HG03135 (cell line): Measurements from ENCODE around the gene PGP.

ENCODE experiments used
- ATAC-seq: cut with Tn5 transposase; IDR thresholded peaks from one replicate; pipeline ENCODE4 v1.9.1; 2021; ENCODE audit warnings: mild to moderate bottlenecking, moderate library complexity; ENCODE audit not compliant: unreplicated experiment

Gene PGP

DNA sequence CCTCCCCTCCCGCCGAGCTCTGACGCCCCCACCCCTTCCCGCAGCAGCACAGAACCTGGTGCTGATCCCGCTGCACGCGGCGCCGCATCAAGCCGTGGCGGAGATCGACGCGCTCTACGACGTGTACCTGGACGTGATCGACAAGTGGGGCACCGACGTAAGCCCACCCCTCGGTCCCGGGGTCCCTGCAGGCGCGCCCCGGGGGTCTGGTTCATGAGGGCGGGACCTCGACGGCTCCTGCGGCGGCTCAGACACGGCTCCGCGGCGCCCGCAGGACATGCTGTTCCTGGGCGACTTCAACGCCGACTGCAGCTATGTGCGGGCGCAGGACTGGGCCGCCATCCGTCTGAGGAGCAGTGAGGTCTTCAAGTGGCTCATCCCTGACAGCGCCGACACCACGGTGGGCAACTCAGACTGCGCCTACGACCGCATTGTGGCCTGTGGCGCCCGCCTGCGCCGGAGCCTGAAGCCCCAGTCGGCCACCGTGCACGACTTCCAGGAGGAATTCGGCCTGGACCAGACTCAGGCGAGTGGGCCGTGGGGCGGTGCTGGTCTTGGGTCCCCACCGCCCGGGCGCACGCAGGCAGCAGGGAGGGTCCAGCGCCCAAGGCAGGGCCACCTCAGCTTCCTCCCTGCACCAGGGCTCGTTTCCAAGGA is 23.0 kb upstream of the PGP start:
- ATAC-seq: no peak

DNA sequence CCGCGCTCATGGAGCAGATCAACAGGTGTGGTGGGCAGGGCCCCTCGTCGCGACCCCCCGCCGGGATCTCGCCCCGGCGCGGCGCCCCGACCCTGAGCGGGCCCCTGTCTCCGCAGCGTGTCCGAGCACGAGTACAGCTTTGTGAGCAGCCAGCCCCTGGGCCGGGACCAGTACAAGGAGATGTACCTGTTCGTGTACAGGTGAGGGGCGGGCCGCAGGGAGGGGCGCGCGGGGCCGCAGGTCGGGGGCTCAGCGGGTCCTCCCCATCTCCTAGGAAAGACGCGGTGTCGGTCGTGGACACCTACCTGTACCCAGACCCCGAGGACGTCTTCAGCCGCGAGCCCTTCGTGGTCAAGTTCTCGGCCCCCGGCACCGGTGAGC is 22.5 kb upstream of the PGP start:
- ATAC-seq: no peak

DNA sequence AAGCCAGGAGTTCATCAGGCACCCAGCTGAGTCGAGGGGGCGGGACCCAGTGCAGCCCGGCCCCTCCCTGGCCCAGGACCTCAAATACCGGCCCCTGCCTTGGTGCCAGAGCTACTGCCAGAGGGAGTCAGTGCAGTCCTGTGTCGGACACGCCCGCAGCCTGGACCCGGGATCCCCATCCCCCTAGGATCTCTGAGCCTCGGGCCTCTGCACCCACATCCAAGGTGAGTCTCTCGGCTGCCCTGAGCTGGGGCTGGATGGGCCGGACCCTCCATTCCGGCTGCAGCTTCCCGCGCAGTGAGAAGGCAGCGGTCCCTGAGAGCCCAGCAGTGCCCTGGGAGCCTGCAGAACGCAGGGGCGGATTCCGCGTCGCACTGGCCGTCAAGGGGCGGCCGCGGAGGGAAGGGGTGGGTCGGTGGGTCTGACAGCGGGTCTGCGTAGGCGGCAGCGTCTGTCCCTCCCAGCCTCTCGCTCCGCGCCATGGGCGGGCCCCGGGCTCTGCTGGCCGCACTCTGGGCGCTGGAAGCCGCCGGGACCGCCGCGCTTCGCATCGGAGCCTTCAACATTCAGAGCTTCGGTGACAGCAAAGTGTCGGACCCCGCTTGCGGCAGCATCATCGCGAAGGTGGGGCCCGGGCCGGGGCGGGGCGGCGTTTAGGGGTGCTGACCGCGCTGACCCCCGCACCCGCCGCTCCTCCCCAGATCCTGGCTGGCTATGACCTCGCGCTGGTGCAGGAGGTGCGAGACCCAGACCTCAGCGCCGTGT is 21.9 kb upstream of the PGP start, which contains the start of gene DNASE1L2:
Gene DNASE1L2, plus strand, starts transcription at position 108 of the 765 bp plus-strand sequence. Its CDS starts 373 bp downstream, at position 481.
- ATAC-seq: no peak

DNA sequence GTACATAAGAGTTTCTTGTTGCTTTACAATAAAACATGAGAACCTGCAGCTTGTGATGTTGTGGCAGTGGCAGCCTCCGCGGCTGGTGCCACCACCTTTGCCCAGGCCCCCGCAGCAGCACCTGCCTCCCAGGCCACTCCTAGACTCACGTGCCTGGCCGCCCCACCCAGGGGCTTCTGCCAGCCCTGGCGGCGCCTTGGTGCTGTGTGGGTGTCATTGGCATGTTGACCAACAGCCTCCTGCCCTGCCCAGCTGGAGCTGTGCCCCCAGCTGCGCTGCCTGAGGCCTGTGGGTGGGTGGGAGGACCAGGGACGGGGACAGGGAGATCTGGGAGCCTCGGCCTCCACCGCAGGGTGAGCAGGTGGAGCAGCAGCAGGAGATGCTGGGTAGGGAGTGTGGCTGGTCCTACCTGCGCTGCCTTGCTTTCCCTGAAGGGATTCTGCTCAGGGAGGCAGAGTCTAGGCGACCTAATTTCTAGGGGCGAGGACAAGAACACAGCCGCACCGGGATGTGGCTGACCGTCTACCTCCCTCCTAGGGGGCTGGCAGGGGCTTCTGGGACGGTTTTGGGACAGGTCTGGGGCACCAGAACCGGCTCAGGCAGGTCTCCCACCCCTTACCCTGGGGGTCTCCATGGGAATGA is 21.2 kb upstream of the PGP start:
- ATAC-seq: no peak

DNA sequence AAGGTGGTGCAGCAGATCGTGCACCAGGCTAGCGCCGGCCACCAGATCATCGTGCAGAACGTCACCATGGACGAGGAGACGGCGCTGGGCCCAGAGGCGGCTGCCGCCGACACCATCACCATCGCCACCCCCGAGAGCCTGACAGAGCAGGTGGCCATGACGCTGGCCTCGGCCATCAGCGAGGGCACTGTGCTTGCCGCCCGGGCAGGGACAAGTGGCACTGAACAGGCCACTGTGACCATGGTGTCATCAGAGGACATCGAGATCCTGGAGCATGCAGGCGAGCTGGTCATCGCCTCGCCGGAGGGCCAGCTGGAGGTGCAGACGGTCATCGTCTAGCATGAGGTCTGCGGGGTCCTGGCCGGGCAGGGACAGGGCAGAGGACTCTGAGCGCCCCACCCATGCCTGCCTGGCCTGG is 20.6 kb upstream of the PGP start:
- ATAC-seq: no peak

DNA sequence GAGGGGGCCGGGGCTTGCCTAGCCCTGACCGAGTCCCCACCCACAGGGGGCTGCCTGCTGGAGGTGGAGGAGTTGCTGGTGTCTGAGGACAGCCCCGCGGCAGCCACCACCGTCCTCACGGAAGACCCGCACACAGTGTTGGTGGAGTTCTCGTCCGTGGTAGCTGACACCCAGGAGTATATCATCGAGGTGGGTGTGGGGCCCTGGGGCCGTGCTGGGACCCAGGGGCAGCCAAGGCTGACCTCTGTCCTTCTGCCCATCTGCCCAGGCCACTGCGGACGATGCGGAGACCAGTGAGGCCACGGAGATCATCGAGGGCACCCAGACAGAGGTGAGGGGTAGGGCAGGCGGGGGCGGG is 20.2 kb upstream of the PGP start:
- no peak for ATAC-seq

DNA sequence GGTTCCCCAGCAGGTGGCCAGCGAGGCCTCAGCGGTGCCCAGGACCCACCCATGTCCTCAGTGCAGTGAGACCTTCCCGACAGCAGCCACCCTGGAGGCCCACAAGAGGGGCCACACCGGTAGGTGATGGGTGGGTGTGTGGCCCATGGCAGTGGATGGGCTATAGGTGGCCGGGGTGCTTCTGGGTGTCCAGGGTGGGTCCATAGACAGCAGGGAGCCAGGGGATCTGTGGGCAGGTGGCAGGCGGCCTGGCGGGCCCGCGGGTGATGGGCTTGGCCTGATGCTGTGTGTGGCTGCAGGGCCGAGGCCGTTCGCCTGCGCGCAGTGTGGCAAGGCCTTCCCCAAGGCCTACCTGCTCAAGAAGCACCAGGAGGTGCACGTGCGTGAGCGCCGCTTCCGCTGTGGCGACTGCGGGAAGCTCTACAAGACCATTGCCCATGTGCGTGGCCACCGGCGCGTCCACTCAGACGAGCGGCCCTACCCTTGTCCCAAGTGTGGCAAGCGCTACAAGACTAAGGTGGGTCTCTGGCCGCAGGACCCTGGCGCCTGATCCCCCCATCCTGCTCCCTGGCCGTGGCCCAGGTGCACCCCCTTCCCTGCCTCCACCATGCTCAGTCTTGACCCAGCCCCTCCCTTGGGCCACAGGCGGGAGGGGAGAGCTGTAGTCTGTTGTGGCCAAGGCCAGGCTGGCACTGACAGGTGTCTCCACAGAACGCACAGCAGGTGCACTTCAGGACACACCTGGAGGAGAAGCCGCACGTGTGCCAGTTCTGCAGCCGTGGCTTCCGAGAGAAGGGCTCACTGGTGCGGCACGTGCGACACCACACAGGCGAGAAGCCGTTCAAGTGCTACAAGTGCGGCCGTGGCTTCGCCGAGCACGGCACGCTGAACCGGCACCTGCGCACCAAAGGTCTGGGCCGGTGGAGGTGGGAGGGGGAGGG is 19.5 kb upstream of the PGP start:
- no peak for ATAC-seq

DNA sequence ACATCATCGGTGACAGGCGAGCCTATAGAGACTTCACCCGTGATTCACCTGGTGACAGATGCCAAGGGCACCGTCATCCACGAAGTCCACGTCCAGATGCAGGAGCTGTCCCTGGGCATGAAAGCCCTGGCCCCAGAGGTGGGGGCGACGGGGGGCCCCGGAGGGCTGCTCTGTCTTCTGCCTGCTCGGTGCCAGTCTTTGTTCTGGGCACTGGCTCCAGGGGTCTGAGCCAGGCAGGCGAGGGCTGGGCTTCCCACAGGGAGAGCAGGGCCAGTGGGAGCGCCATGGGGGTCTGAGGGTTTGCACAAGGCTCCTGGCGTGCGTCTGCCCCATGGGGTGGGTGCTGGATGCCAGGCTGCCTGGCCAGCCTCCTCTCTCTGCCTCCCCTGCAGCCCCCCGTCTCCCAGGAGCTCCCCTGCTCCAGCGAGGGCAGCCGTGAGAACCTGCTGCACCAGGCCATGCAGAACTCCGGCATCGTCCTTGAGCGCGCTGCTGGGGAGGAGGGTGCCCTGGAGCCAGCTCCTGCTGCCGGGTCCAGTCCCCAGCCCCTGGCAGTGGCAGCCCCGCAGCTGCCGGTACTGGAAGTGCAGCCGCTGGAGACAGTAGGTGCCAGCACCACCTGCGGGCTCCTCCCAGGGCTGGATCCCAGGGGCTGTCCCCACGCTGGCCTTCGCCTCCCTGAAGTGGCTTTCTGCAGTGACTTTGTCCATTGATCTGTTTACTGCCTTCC is 18.6 kb upstream of the PGP start:
- no peak for ATAC-seq

DNA sequence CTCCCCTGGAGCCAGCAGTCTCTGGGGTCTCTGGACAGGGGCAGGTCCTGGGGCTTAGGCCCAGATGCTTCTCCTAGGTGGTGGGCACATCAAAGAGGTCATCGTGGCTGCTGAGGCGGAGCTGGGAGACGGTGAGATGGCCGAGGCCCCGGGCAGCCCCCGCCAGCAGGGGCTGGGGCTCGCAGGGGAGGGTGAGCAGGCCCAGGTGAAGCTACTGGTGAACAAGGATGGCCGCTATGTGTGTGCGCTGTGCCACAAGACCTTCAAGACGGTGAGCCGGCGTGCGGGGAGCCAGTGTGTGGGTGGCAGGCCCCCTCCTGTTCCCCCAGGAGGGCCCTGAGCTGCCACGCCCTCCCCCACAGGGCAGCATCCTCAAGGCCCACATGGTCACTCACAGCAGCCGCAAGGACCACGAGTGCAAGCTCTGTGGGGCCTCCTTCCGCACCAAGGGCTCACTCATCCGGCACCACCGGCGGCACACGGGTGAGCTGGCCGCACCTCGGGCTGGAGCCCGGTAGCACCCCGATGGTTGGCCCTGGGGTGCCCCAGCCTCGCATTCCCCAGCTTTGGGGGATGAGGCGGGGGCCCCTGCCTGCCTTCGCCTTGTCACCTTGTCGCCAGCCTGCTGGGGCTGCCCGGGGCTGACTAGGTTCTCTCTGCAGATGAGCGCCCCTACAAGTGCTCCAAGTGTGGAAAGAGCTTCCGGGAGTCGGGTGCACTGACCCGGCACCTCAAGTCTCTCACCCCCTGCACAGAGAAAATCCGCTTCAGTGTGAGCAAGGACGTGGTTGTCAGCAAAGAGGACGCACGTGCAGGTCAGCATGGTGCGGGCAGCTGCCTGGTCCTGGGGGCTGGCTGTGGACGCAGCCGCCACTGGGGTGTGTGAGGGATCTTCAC is 17.7 kb upstream of the PGP start:
- ATAC-seq: no peak

DNA sequence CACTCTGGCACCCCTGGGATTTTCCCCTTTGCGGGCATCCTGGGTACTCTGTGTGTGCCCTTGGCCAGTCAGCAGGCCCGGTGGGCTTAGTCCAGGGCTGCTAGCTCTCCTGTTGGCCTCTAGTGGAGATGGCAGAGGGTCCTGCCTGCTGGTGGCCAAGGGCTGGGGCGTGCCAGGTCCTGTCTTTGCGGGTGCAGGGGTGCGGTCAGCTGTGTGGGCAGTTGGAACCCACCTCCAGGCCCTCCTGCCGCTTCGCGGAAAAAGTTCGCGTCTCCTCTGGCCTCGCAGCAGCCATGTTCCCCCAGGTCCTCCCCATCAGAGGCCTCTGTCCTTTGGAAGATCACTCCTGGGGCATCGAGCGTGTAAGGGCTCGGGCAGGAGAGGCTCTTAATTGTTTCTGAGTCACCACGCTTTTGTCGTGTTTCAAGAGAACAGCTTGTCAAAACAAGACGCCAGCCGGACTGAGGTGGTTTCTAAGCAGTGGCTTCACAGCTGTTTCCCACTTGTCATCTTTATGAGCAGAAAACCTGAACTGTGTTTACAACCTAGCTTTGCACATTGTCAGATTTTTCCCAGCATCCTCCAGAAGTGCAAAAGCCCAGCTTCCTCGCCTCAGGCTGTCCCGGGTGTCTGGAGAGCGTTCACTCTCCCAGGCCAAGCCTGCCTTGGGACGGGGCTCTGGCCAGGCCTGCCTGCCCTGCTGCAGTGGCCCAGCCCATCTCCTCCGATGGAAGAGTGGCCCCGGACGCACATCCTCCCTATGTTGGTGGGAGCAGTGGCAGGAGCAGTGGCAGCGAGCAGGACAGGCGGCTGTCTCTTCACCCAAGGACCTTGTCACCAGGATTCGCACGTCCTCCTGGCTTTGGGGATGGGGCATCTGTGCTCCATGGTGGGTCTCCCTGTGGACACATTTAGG is 16.6 kb upstream of the PGP start:
- no peak for ATAC-seq

DNA sequence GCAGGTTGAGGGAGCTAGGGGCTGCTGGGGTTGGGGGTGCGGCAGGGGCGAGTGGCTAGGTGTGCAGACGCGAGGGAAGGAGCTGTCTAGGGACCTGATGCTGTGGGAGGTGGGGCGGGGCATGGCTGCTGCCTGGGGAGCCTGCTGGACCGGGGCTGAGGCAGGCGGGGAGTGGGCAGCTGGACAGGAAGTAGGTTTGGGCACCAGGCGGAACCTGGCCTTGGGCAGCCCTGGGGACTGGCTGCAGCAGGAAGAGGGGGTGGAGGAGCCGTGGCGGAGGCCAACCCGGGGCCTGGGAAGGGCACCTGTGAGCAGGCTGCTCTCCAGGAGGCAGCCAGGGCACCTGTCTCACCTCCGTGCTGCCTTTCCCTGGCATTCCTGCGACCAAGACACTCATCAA is 15.7 kb upstream of the PGP start:
- no peak for ATAC-seq

DNA sequence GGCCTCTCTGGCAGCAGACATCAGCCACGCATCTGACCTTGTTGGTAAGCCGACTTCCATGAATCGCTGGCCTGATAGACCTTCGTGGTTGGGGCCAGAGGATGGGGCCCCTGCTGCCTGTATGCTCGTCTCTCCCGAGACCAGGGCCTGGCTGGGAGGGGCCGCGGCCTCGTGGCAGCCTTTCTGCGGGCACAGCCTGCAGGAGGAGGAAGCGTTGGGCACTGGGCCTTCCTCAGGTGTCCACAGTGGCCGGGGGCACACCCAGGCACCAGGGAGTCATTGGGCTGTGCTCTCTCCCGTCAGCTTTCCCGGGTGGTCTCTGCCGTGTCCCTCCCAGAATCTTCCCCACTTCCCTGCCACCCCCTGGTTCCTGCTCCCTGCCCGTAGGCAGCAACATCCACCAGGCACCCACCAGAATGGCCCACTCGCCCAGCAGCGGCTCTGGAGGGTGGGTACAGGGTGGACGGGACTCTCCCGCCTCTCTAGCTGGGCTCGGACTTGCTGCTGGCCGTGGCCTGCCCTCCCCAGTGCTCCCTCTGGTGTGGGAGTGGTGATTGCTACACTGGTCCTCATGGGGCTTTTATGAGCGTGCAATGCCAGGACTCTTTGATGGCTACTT is 15.1 kb upstream of the PGP start:
- ATAC-seq: no peak

DNA sequence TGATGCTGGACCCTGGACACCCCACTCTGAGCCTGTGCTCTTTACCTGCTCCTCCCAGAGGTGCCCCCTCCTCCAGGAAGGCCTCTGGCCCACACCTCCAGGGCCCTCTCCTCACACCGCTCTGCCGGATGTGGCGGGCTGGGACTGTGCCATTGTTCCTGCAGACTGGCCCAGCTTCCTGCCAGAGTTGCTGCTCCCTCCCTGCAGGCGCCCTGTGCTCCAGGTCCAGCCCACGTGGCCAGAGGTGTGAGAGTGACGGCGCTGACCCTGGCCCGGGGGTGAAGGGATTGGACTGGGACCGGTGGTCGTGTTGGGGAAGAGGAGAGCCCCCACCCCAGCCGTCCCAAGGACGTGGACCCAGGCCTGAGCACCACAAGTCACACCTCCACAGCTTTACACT is 14.5 kb upstream of the PGP start:
- ATAC-seq: no peak

DNA sequence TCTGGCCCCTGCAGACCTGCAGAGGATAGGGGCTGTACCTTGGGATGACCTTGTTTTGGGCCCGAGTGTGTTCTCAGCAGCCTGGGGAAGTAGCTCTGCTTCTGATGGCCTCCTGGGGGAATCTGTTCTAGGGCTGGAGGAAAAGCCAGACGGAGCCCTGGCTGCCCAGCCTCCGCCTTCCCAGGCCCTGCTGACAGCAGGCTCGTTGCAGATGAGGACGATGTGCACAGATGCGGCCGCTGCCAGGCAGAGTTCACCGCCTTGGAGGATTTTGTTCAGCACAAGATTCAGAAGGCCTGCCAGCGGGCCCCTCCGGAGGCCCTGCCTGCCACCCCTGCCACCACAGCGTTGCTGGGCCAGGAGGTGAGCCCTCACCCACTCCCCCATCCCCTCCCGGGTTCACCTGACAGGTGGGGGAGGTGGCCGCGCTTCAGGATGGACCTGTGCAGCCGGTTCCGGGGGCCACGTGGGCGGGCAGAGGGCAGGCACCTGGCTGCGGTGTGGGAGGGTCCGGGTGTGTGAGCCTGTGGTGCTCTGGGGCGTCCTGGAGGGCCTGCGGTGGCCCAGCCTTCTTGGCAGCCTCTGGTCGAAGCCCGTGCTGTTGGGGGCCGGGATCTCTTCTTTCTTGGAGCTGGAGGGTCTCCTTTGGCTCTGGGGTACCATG is 13.7 kb upstream of the PGP start:
- no peak for ATAC-seq

DNA sequence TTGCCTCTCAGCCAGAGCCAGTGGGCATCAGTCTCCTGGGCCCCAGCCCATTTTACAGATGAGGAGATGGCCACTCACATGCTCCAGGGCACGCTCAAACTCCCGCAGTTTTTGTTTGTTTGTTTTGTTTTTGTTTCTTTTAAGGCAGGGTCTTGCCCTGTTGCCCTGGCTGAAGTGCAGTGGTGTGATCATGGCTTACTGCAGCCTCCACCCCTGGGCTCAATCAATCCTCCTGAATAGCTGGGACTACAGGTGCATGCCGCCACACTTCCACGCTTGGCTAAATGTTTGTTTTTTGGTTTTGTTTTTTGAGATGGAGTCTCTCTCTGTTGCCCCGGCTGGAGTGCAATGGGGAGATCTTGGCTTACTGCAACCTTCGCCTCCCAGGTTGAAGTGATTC is 12.3 kb upstream of the PGP start:
- ATAC-seq: no peak

DNA sequence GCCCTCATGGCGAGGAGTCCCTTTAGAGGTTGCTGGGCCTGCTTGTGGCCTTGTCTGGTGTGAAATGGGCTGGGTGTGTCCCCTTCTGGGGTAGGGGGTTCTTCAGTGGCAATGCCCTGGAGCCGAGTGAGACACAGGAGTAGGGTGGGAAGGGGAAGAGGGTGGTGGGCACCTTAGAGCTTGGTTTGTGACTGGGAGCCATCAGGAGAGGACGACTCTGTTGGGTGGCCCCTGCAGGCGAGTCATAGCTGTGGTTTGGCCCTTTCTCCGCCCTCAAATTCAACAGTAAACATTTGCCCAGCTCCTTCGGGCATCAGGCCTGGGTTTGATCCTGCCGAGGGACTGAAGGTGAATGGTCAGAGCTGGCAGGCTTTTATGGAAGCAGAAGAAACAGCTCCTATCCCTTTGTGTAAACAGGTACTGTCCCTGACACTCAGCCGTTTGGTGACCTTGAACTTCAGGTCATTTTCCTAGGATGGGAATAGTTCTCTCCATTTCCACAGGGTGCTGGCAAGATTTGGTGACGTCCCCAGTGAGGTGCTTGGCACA is 11.7 kb upstream of the PGP start:
- no peak for ATAC-seq

DNA sequence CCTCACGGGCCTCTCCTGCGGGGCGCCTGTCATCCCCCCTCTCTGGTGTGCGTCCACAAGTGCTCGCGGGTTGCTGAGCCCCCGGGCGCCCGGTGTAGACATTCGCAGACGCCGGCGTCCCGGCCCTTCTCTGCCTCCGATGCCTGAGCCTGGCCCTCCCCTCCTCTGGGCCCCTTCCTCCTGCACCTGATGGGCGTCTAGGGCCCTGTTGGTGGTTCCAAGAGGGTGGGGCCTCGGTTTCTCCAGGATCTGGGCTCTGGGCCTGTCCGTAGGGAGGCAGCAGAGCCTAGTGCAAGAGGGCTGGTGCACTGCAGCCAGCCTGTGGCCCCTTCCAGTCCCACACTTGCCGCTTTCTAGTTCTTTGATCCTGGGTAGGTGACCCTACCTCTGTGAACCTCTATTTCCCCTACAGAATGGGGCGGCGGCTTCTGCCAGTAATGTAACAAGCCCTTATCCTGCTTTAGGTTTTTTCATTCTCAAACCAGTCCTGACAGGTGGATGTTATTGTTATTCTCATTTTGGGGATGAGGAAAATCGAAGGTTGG is 9.4 kb upstream of the PGP start:
- ATAC-seq: peak; percentile 25
